NCI-H1694 (cell line): ENCODE data around the gene MRGPRF.

ENCODE experiments used
- DNase-seq: peaks from one replicate; lab custom pipeline; 2025; lab: John Stamatoyannopoulos, UW

MRGPRF gene, protein sequence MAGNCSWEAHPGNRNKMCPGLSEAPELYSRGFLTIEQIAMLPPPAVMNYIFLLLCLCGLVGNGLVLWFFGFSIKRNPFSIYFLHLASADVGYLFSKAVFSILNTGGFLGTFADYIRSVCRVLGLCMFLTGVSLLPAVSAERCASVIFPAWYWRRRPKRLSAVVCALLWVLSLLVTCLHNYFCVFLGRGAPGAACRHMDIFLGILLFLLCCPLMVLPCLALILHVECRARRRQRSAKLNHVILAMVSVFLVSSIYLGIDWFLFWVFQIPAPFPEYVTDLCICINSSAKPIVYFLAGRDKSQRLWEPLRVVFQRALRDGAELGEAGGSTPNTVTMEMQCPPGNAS

DNA sequence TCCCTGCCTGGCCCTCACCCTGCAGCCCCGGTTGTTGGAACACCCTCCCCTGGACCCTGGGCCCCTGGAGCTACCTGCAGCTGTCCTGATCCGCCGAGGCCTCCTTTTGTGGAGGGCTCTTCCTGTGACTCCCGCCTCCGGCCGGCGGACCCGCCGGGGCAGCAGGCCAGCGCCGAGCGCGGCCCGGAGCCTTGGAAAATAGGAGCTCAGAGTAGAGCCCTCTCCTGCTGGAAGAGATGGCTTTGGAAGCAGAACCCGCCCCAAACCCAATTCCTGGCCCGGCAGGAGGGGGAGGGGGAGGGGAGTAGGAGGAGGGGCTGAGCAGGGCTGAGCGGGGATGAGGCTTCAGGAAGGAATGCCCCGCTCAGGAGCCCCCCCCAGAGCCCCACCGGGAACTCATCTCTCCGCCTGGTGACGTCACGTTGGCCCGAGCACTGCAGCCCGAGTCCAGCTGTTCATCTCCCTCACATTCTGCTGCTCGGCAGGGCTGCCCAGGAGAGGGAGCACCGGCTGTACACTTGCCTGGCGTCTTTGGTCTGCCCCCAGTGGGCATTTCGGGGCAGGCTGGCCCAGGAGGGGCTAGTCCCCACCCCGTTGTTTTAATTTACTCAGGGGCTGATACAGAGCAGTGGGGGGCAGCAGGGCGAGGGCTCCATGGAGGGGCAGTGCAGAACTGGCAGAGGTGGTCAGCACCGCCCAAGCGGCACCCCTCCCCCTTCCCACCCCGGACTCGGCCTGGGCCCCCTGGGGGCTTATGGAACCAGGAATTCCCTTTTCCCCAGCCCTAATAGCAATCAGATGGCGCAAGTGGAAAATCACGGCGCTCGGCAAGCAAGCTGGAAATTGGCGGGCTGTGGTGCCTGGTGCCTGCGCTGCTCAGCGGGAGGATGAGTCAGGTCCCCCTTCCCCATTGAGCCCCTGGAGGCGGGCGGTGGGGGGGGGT is at the start of gene MRGPRF:
Gene MRGPRF, minus strand, starts transcription at position 238 of the 943 bp plus-strand sequence. CDS start 3,345 bp downstream, outside the sequence.
- no peak for DNase-seq

DNA sequence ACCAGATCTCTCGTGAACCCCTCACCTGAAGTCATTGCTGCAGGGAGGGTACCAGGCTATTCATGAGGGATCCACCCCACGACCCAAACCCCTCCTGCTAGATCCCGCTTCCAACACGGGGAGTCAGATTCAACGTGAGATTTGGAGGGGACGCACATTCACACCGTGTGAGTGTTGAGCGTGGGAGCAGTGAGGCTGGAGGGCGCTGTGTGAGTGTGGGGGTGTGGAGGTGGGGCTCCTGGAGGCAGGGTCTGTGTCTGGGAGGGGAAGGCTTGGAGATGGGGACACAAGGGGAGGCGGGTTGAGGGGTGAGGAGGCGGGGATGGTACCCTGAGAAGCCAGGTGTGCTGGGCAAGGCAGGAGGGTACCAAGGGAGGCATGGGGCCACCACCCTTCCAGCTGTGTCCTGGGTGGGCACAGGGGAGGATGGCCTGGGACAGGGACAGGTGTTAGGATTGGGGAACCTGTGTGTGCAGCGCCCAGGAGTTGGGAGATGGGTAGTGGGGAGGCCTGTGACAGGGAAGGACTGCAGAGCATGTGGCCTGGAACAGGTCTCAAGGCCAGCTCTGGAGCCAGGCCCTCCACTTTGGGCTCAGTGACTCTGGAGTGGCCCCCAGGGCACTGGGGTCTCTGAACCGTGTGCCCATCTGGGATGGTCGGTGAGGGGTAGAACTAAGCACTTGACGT is 49.3 kb upstream of the MRGPRF start:
- DNase-seq = no peak

DNA sequence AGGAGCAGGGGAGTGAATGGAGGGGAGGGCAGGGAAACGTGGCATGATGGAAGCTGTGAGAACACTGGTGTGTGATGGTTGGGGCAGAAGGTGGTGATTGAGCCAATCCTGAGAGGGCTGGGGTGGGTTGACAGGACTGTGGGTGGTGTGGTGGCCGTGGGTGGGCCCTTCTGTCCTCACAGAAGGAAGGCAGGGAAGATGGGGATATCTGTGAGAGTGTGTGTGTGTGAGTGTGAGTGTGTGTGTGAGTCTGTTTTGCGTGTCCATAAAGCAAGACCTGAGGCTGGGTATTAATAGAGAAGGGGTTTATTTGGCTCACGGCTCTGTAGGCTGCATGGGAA is 48.6 kb upstream of the MRGPRF start:
- DNase-seq = no peak

DNA sequence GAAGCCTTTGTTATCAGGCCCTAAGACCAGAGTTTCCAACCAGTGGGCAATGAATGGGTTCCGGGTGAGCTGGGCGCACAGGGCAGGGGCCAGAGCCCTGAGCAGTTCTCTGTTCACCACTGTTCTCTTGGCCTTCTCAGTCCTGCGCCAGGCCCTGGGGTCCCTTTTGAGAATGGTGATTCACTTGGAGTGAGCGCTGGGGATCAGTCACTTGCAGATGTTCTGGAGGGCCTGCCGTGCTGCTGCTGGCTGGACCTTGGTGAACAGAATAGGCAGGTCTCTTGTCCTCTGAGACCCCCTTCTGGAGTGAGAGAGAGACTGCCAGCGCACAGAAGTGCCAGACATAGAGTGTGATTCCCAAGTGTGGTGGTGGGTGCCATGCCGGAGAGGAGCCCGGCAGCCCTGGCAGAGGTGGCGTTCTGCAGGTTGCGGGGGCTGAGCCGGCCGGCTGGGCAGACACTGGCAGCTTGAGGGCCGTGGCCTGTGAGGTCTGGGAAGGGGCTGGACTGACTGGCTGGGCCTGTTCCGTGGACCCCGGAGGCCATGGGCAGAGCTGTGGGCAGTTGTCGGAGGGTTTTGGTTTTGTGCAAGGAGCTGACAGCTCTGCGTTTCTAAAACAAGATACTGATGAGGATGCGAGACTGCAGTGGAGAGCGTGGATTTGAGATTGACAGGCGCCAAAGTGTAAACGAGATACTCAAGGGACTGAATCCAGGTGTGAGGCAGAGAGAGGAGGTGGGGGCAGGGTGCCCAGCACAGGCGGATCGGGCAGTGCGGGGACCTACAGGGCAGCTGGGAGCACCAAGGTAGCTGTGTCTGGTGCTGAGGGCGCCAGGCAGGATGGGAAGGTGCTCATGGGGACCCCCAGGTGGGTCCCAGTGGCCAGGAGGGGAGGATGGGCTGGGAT is 48.0 kb upstream of the MRGPRF start:
- DNase-seq = no peak

DNA sequence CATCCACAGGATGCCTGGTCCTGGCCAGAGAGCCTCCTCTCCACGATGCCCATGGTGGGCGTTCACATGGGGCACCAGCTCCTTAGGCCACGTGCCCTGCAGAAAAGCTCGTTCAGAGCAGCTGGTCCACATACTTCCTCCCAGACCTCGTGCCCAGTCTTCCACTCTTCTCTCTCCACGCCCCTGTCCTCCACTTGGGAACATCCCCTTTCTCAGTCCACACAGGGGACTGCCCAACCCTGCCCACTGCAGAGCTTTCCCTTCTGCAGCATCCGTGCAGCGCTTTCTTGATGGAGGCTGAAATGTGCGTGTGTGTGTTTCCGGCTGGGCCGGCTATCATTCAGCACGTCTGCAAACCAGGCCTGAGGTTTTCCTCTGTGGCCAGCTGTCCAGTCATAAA is 46.9 kb upstream of the MRGPRF start:
- DNase-seq = no peak

DNA sequence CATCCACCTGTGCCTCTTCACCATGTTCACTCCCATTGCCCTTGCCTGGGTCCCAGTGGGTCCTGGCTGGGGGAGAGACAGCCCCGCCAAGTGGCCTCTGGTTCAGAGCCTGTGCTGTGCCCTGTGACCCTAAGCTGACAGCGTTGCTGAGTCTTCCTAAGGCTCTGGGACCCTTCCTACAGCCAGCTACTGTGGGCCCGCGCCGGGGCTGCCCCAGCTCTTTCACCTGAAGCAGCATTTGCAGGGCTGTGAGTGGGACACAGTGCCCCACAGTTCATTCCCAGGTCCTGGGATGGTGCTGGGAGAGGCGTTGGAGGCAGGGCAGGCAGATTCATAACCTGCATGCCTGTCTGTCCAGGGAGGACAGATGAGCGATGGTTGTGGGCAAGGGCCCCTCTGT is 46.4 kb upstream of the MRGPRF start:
- no peak for DNase-seq

DNA sequence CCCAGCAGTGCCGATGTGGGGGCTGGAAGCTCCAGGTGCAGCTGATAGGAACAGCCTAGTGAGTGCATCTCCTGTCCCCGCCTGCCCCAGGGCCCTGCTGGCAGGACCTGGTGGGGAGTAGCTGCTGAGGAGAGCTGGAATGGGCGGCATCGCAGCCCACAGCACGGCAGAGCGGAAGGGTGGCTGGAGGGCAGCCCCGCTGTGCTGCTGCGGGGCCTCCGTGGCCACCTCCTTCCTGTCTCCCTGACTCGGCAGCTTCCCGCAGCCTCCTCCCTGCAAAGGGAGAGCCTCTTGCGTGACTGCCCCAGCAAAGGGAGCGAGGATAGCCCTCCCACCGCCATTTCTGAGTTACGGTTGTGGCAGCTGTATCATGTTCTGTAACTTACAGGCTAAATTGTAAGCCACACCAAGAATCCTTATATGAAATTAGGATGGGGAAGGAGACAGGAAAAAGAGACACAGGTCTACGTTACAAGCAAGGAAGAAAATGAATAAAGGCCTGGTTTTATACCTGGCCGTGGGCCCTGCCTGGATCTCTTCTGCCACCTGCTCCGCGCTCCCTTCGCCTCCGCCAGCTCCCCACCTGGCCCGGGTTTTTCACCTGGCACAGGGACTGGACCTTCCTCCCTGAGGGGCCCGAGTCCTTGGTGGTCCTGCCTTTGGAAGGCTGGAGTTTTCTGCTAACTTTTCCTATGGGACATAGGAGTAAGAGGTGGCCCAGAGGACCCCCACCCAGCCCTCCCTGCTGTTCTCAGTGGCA is 45.6 kb upstream of the MRGPRF start:
- no peak for DNase-seq

DNA sequence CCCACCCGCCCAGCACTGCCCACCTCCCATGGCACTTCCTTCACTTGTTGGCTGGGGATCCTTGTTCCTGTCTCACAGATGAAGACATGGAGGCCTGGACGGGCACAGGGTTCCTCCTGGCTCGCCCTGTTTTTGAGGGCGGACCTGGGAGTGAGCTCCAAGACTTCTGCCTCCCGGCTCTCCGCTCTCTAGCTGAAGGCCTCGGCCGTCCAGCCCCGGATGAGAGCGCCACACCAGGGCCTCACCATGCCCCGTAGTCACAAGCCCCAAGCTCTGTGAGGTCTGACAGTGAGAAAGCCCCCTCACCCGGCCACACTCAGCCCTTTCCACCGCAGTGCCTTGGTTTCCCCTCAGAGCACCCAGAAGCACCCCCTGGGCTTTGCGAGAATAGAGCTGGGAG is 44.8 kb upstream of the MRGPRF start:
- no peak for DNase-seq

DNA sequence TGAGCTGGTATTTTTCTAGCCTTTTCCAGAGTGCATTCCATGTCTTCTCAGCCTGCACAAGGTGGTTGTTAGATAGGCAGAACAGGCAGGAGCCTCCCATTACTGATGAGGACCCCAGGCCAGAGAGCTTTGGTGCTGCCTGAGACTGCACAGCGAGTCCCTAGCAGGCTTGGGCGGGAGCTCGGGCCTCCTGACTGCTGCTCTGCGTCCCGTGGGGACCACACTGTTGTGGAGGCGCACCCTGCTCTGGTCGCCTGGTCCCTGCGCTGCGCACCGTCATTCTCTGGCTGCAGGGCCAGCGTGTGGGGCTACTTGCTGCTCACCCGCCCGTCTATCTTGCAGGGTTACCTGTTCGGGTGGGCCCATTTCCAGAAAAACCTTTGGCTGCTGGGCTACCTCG is 44.2 kb upstream of the MRGPRF start:
- no peak for DNase-seq

DNA sequence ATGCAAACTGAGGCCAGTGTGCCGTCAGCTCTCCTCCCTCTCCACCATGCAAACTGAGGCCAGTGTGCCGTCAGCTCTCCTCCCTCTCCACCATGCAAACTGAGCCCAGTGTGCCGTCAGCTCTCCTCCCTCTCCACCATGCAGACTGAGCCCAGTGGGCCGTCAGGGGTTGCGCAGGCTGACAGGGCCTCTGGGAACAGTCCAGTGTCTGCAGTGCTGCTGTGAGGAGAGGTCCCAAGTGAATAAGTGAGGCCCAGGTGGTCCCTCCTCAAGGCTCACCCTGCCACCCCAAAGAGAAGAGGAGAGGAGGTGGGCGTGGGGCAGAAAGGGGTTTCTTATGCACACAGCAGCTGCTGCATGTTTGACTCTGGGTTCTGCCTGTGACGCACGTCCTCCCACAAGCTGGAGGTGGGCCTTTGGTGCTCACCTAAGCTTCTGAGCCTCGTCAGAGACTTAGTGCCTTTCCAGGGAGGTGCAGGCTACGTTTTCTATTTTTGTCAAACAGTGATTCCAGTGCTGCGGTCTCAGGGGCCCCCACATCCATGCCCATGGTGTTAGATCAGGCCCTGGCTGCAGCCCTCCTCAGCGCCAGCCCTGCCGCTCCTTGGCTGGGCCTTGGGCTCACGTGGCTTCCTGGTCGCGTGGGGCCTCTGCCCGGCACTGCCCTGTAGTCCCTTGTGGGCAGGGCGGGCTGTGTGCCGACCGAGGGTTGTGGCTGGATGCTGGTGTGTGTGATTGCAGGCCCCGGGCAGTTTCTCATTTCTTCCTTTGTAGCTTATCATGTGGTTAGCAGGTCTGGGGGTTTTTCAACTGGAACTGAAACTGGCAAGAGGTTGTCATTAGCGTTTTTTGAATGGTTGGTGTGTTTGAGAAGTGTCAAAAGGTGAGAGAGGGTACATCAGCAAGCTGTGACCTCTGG is 42.8 kb upstream of the MRGPRF start:
- no peak for DNase-seq

DNA sequence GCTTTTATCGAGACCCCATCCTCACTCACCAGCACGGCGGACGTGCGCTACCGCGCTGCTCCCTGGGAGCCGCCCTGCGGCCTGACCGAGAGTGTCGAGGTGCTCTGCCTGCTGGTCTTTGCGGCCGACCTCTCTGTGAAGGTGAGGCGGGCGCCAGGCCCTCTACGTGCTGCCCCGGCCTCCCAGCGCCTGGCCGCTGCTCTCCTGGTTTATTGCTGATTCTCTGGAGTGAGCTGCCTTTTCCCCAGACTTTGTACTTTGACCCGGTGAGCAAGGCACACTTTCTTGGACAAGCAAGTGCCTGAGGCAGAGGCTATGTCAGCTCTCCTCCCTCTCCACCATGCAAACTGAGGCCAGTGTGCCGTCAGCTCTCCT is 42.2 kb upstream of the MRGPRF start:
- DNase-seq = no peak

DNA sequence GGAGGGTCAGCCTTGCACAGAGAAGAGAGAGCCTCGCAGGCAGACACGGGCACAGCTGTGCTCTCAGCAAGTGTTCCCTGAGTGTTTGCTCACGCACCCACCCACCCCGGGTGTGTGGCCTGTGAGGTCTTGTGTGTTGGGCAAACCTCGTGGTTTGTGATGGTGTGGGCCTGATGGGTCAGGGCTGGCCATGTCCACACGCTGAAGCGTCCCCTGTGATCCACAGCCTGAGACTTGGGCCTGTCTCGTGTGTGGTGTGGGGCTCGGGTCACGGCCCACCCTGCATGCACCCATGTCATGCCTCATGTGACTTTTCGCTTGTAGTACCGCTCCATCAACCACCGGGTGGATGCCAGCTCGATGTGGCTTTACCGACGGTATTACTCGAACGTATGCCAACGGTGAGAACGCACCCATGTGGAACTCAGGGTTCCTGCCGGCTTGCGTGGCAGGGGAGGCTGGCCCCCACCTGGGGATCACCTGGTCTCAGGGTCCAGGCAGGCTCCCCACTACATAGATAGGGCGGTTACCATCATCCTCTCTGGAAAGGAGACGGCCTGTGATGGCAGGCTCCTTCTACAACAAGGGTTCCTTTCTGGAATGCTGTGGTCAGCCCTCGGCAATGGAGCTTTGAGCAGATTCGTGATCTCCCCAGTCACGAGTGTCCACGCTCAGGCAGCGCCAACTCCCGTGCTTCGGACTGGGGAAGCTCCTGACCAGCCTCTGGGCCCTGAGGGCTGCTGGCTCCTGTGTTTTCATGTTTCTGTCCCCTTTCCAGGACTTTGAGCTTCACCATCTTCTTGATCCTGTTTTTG is 41.6 kb upstream of the MRGPRF start:
- no peak for DNase-seq

DNA sequence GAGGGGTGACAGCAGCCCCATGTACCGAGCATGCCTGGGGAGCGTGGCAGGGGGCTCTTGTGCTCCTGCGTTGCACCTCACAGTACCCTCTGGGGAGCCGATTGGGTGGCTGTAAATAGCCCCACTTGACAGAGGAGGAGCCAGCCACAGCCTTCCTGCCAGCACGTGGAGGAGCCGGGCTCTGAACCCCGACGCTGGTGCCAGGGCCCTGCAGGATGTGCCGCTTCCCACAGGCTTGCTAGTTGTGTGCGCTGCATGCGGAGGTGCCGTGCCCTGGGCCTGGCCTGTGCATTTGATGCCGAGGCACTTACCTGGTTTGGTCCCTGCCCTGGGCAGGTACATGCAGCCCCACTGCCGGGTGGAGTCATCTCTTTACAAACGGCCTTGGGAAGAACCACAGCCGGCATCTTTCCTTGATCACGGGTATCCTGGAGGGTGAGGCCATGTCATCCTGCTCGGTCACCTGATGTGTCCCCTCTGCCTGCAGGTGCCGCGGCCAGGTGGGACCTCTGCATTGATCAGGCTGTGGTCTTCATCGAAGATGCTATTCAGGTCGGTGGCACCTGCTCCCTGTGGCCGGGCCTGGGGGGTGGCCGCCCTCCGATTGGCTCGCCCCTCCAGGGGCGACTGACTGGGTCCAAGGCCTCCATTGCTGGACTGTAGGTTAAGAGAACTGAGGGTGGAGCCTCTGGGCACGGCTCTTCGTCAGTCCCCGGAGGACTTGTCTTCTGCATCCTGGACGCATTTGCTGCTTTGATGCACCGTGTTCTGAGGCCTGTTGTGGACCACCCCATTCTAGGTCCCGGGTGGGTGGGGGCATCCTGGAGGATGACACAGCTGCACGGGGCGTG is 40.7 kb upstream of the MRGPRF start:
- no peak for DNase-seq

DNA sequence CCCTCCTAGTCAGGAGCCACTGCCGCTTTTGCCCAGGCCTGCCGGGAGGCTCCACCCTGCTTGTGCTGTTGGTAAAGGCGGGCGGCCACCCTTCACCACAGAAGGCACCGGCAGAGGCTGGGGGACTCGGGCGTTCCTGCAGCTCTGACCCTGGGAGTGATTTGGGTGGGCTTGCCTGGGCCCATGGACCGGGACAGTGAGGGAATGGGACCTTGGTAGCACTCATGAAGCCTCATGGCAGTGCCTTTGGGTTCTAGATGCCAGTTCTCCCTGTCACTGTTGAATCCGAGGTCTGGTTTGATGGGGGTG is 40.1 kb upstream of the MRGPRF start:
- no peak for DNase-seq

DNA sequence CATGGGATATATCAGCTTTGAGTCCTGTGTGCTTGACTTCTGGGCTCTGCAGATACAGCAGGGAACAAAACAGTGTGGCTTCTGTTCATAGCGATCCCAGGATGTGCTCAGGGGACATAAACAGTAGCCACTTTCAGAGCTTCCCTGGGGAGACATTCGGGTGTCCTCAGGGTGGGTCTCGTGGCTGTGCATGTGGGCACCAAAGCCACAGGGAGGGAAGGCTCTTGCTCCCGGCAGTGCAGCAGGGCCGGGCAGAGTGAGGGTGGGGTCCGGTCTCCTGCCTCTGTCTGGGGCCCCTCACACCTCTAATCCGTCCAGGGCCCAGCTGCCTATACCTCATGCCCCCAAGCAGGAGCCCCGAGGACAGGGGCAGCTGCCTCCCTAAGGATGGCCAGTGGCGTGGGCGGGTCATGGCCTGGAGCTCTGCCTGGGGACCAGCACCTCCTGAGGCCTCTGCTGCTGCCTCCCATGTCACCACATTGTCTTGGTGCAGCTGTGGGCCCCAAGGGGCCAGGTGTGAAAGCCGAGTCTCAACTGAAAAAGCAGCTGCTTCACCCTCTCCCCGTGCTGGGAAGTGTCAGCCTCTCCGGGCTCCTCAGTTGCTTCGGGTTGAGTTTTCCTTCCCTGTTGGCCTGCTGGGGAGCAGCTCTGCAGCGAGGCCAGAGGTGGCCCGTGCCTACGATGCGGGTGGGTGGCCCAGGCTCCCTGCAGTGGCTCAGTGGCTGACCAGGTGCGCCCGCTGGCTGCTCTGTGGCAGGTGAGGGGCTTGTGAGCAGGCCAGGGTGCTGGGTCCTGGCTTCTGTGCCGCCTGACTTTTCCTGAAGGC is 39.5 kb upstream of the MRGPRF start:
- no peak for DNase-seq

DNA sequence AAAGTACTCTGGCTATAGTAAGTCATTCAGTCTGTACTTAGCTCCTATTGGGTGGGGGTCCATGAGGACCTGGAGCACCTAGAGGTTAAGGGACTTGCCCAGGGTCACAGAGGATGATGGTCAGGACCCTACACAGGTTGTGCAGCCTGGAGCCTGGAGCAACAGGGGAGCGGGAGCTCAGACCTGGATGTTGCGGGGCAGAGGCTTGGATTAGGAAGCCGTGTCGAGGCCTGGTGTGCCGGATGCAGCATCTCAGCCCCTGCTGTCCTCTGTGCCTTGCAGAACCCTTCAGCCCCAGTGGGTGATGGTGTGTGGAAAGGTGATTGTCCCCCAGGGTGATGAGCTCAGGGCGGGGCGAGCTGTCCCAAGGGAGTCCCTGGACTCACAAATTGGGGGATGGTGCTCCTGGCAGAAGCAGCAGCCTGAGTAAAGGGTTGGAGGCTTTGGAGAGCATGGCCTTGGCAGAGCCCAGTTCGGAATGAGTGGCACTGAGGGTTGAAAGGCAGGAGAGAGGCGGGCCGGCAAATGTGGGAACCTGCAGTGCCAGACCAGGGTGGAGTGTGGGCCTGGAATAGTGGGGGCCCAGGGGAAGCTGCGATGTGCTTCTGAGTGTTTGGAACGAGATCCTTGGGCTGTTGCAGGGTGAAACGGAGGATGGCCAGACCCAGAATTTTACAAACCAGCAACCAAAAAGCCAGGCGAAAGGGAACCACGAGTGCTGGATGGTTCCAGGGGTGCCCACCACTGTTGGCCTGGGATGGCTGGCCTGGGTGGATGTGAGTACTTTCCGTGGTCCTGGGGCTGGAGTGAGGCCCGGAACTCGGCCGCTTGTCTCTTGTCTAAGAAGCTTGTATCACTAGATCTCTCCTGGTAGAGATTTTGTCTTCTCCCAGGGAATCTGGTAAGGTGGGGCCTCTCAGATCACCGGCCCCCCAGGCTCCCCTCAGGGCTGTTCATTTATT is 38.6 kb upstream of the MRGPRF start:
- no peak for DNase-seq
